Neural crest cell (in vitro differentiated cells): ENCODE data around the gene NRXN3. TPM values are rescaled to one million over a fixed set of nuclear protein-coding genes. Genes with fewer than 3 reads are reported as not detected.

Experiments used
- DNase-seq: peaks from one replicate; pipeline ENCODE4 v3.0.0; 2021; ENCODE audit warnings: low read depth, mixed read lengths, low spot score
- H3K27ac Mint-ChIP-seq: one replicate; pipeline ENCODE4 v1.8.0; 2021; ENCODE audit warnings: mild to moderate bottlenecking, mixed read lengths; ENCODE audit not compliant: unreplicated experiment
- H3K27me3 Mint-ChIP-seq: 2 replicates; pipeline ENCODE4 v1.8.0; 2021; ENCODE audit warnings: low read depth, mild to moderate bottlenecking, mixed read lengths
- H3K36me3 Mint-ChIP-seq: 2 replicates; pipeline ENCODE4 v1.8.0; 2021; ENCODE audit warnings: low read depth, mild to moderate bottlenecking, mixed read lengths
- H3K4me1 Mint-ChIP-seq: 2 replicates; pipeline ENCODE4 v1.8.0; 2021; ENCODE audit warnings: mixed read lengths
- H3K4me3 Mint-ChIP-seq: one replicate; pipeline ENCODE4 v1.8.0; 2021; ENCODE audit warnings: mild to moderate bottlenecking, mixed read lengths
- H3K9me3 Mint-ChIP-seq: 2 replicates; pipeline ENCODE4 v1.8.0; 2021; ENCODE audit warnings: mixed read lengths
- CTCF ChIP-seq: fragments of 200-600 bp; sonication (generic); conservative IDR thresholded peaks from 2 replicates; pipeline ENCODE4 v1.5.0; 2021; ENCODE audit warnings: antibody characterized with exemption, mild to moderate bottlenecking
- total RNA-seq: library from RNA; stranded (reverse); gene quantifications from 2 replicates; pipeline ENCODE4 v1.2.1, GENCODE V29; 2021

NRXN3 gene
- total RNA-seq, 1 donor from 2014 or later, result 2.5 TPM

- Mint-ChIP-seq H3K4me1 (peaks cover 7% of the 10 kb centered on the region), H3K4me3 (no peak overlapping the region), H3K9me3 (no peaks in the 10 kb centered on the region), H3K36me3 (no peaks in the 10 kb centered on the region), H3K27me3 (no peaks in the 10 kb centered on the region), H3K27ac (no peak overlapping the region)
- no peak for TF ChIP-seq CTCF
- DNase-seq, result no peak
These were observed 1268.6 kb downstream of the NRXN3 start for GRCh38 chr14:79438696-79439342.

GRCh38 chr14:79442786-79443185, 1272.6 kb downstream of the NRXN3 start:
- peaks cover 4% of the 10 kb centered on the region for H3K4me1 Mint-ChIP-seq
- no peak overlapping the region for H3K27ac Mint-ChIP-seq
- no peaks in the 10 kb centered on the region for H3K9me3 Mint-ChIP-seq
- no peak overlapping the region for H3K4me3 Mint-ChIP-seq
- no peaks in the 10 kb centered on the region for H3K36me3 Mint-ChIP-seq
- no peaks in the 10 kb centered on the region for H3K27me3 Mint-ChIP-seq
- TF ChIP-seq CTCF, result no peak
- no peak for DNase-seq

GRCh38 chr14:79443602-79444001, 1273.4 kb downstream of the NRXN3 start:
- TF ChIP-seq CTCF, result no peak
- peaks cover 4% of the 10 kb centered on the region for H3K4me1 Mint-ChIP-seq
- H3K4me3 Mint-ChIP-seq, result no peak overlapping the region
- H3K9me3 Mint-ChIP-seq, result no peaks in the 10 kb centered on the region
- H3K27me3 Mint-ChIP-seq, result no peaks in the 10 kb centered on the region
- no peaks in the 10 kb centered on the region for H3K36me3 Mint-ChIP-seq
- H3K27ac Mint-ChIP-seq, result no peak overlapping the region
- DNase-seq, result no peak

GRCh38 chr14:79448960-79449359, 1278.8 kb downstream of the NRXN3 start:
- TF ChIP-seq CTCF, result no peak
- Mint-ChIP-seq H3K9me3 (no peaks in the 10 kb centered on the region), H3K27me3 (no peaks in the 10 kb centered on the region), H3K4me3 (no peak overlapping the region), H3K36me3 (no peaks in the 10 kb centered on the region), H3K27ac (no peak overlapping the region), H3K4me1 (no peaks in the 10 kb centered on the region)
- no peak for DNase-seq

DNA sequence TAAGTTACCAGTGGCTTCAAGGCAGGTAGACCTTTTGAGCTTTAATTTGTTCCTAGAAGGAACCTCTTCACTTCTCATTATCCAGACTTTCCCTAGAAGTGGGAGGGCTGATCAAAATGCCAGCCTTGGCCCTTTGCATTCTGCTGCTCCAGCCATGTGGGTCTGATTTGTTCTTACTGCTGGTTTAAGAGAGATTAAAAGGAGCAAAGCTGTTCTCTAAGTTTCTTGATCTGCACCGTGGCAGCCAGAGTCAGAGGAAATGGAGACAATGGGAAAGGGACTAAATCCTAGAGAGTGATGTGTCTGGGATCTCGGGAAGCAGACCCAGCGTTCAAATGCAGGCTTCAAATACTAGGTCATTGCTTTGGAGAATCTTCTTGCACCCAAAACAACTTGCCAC, 1281.4 kb downstream of the NRXN3 start:
- Mint-ChIP-seq H3K9me3 (no peaks in the 10 kb centered on the region), H3K4me3 (no peak overlapping the region), H3K27ac (no peak overlapping the region), H3K4me1 (no peaks in the 10 kb centered on the region), H3K27me3 (no peaks in the 10 kb centered on the region), H3K36me3 (no peaks in the 10 kb centered on the region)
- DNase-seq, result no peak
- TF ChIP-seq CTCF, result no peak
